Measurements from ENCODE around the gene PITX2. TPM values are rescaled to one million over a fixed set of nuclear protein-coding genes. Genes with fewer than 3 reads are reported as not detected.

PITX2 gene
- polyA plus RNA-seq, 1 donor (not counting 4 experiments of a cell fraction or from before 2014, with no cell fraction given), result not detected

GRCh38 chr4:110631584-110632505 lies 9.0 kb upstream of the PITX2 start:
- Histone ChIP-seq H3K9ac (ENCODE audit: control insufficient read depth, extremely low read depth, insufficient read depth, low read length) (no peak overlapping the region), H3K27me3 (ENCODE audit: control insufficient read depth, extremely low read depth, insufficient read depth, low read length) (peaks cover 92% of the 10 kb centered on the region), H3K4me2 (ENCODE audit: control insufficient read depth, extremely low read depth, insufficient read depth, low read depth, low read length) (peak overlapping the region; percentile 67), H3K36me3 (ENCODE audit: control insufficient read depth in 2 of 2, extremely low read depth in 1 of 2, insufficient read depth in 2 of 2, low read length in 2 of 2) (no peaks in the 10 kb centered on the region), H3K27ac (ENCODE audit: control insufficient read depth, insufficient read depth, low read length) (no peak overlapping the region), H3K79me2 (ENCODE audit: control insufficient read depth, insufficient read depth, low read length) (no peaks in the 10 kb centered on the region), H3K9me1 (ENCODE audit: control insufficient read depth, extremely low read depth, insufficient read depth, low read length) (no peaks in the 10 kb centered on the region), H3K4me1 (ENCODE audit: control insufficient read depth, extremely low read depth, insufficient read depth, low read length) (no peaks in the 10 kb centered on the region), H3K9me3 (ENCODE audit: control insufficient read depth, low read depth, low read length) (peaks cover 2% of the 10 kb centered on the region), H2AFZ (ENCODE audit: control insufficient read depth, low read length) (peak overlapping the region; percentile 78), H4K20me1 (ENCODE audit: control insufficient read depth, extremely low read depth, insufficient read depth, low read length) (no peaks in the 10 kb centered on the region), H3K4me3 (ENCODE audit: control insufficient read depth in 2 of 3, extremely low read depth in 1 of 3, insufficient read depth in 2 of 3, low read depth in 1 of 3, low read length in 3 of 3) (peak overlapping the region in 2 of 3 experiments; percentile 27 to 44)
- dilution Hi-C loops (cut with MboI; ENCODE audit: extremely low pct_ligation_motif_present, low sequenced_read_pairs), result loop anchor here (25.0 kb wide), 1 partner anchor 330 kb away; no protein-coding TSS in a partner anchor
- FAIRE-seq, result peak; percentile 61
- TF ChIP-seq CTCF (optimal IDR thresholded peaks at IDR 0.05 in 1 of 3, IDR thresholded peaks at IDR 0.05 in 1 of 3, conservative IDR thresholded peaks at IDR 0.05 in 1 of 3; ENCODE audit: extremely low read depth in 1 of 3, insufficient read depth in 2 of 3, low read length in 3 of 3) (peak; percentile 70 to 88 (median 70)), EZH2 (IDR thresholded peaks at IDR 0.05; ENCODE audit: low read length) (no peak)
- DNase-seq (ENCODE audit: low read depth, low spot score), result no peak

- no peaks in the 10 kb centered on the region for H3K9me1 ChIP-seq (ENCODE audit: control insufficient read depth, extremely low read depth, insufficient read depth, low read length)
- TF ChIP-seq EZH2 (IDR thresholded peaks at IDR 0.05; ENCODE audit: low read length), result peak; percentile 75
- TF ChIP-seq CTCF (optimal IDR thresholded peaks at IDR 0.05 in 1 of 3, IDR thresholded peaks at IDR 0.05 in 1 of 3, conservative IDR thresholded peaks at IDR 0.05 in 1 of 3; ENCODE audit: extremely low read depth in 1 of 3, insufficient read depth in 2 of 3, low read length in 3 of 3), result no peak
- DNase-seq (ENCODE audit: low read depth, low spot score) (no peak), FAIRE-seq (no peak)
- no peaks in the 10 kb centered on the region for H3K79me2 ChIP-seq (ENCODE audit: control insufficient read depth, insufficient read depth, low read length)
- no peaks in the 10 kb centered on the region for H4K20me1 ChIP-seq (ENCODE audit: control insufficient read depth, extremely low read depth, insufficient read depth, low read length)
- no peaks in the 10 kb centered on the region for H3K4me1 ChIP-seq (ENCODE audit: control insufficient read depth, extremely low read depth, insufficient read depth, low read length)
- dilution Hi-C loops (cut with MboI; ENCODE audit: extremely low pct_ligation_motif_present, low sequenced_read_pairs), result loop anchor here (25.0 kb wide), 1 partner anchor 331 kb away; no protein-coding TSS in a partner anchor
- H3K27ac ChIP-seq (ENCODE audit: control insufficient read depth, insufficient read depth, low read length), result no peak overlapping the region
- H2AFZ ChIP-seq (ENCODE audit: control insufficient read depth, low read length), result no peak overlapping the region
- H3K4me2 ChIP-seq (ENCODE audit: control insufficient read depth, extremely low read depth, insufficient read depth, low read depth, low read length), result no peak overlapping the region
- no peak overlapping the region for H3K4me3 ChIP-seq (ENCODE audit: control insufficient read depth in 2 of 3, extremely low read depth in 1 of 3, insufficient read depth in 2 of 3, low read depth in 1 of 3, low read length in 3 of 3)
- no peak overlapping the region for H3K9ac ChIP-seq (ENCODE audit: control insufficient read depth, extremely low read depth, insufficient read depth, low read length)
- H3K9me3 ChIP-seq (ENCODE audit: control insufficient read depth, low read depth, low read length), result peaks cover 2% of the 10 kb centered on the region
- H3K36me3 ChIP-seq (ENCODE audit: control insufficient read depth in 2 of 2, extremely low read depth in 1 of 2, insufficient read depth in 2 of 2, low read length in 2 of 2), result no peaks in the 10 kb centered on the region
- peaks cover 93% of the 10 kb centered on the region for H3K27me3 ChIP-seq (ENCODE audit: control insufficient read depth, extremely low read depth, insufficient read depth, low read length)
These were observed 8.0 kb upstream of the PITX2 start for GRCh38 chr4:110630688-110631402.

Data from keratinocyte (primary cell).